ENCODE results near the gene RBM27. TPM values are rescaled to one million over a fixed set of nuclear protein-coding genes. Genes with fewer than 3 reads are reported as not detected.

RBM27 gene
- polyA plus RNA-seq, 1 donor (not counting 4 experiments of a cell fraction or from before 2014, with no cell fraction given): 18.3 TPM

- Histone ChIP-seq H3K27me3 (ENCODE audit: control insufficient read depth, extremely low read depth, insufficient read depth, low read length) (no peaks in the 10 kb centered on the region), H3K27ac (ENCODE audit: control insufficient read depth, insufficient read depth, low read length) (no peak overlapping the region), H3K4me1 (ENCODE audit: control insufficient read depth, extremely low read depth, insufficient read depth, low read length) (no peaks in the 10 kb centered on the region), H3K4me3 (ENCODE audit: control insufficient read depth in 2 of 3, extremely low read depth in 1 of 3, insufficient read depth in 2 of 3, low read depth in 1 of 3, low read length in 3 of 3) (no peak overlapping the region), H3K9me1 (ENCODE audit: control insufficient read depth, extremely low read depth, insufficient read depth, low read length) (no peaks in the 10 kb centered on the region), H3K79me2 (ENCODE audit: control insufficient read depth, insufficient read depth, low read length) (peaks cover 30% of the 10 kb centered on the region), H3K36me3 (ENCODE audit: control insufficient read depth in 2 of 2, extremely low read depth in 1 of 2, insufficient read depth in 2 of 2, low read length in 2 of 2) (peaks cover 6 to 13% of the 10 kb centered on the region in 2 experiments), H2AFZ (ENCODE audit: control insufficient read depth, low read length) (no peak overlapping the region), H3K9ac (ENCODE audit: control insufficient read depth, extremely low read depth, insufficient read depth, low read length) (no peak overlapping the region), H4K20me1 (ENCODE audit: control insufficient read depth, extremely low read depth, insufficient read depth, low read length) (no peaks in the 10 kb centered on the region), H3K9me3 (ENCODE audit: control insufficient read depth, low read depth, low read length) (no peaks in the 10 kb centered on the region), H3K4me2 (ENCODE audit: control insufficient read depth, extremely low read depth, insufficient read depth, low read depth, low read length) (no peak overlapping the region)
- no peak for FAIRE-seq
- dilution Hi-C loops (cut with MboI; ENCODE audit: extremely low pct_ligation_motif_present, low sequenced_read_pairs): no loop called here
- TF ChIP-seq EZH2 (IDR thresholded peaks at IDR 0.05; ENCODE audit: low read length): no peak
- TF ChIP-seq, protein P1, sequence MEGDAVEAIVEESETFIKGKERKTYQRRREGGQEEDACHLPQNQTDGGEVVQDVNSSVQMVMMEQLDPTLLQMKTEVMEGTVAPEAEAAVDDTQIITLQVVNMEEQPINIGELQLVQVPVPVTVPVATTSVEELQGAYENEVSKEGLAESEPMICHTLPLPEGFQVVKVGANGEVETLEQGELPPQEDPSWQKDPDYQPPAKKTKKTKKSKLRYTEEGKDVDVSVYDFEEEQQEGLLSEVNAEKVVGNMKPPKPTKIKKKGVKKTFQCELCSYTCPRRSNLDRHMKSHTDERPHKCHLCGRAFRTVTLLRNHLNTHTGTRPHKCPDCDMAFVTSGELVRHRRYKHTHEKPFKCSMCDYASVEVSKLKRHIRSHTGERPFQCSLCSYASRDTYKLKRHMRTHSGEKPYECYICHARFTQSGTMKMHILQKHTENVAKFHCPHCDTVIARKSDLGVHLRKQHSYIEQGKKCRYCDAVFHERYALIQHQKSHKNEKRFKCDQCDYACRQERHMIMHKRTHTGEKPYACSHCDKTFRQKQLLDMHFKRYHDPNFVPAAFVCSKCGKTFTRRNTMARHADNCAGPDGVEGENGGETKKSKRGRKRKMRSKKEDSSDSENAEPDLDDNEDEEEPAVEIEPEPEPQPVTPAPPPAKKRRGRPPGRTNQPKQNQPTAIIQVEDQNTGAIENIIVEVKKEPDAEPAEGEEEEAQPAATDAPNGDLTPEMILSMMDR (optimal IDR thresholded peaks at IDR 0.05 in 1 of 3, IDR thresholded peaks at IDR 0.05 in 1 of 3, conservative IDR thresholded peaks at IDR 0.05 in 1 of 3; ENCODE audit: extremely low read depth in 1 of 3, insufficient read depth in 2 of 3, low read length in 3 of 3): no peak
- no peak for DNase-seq (ENCODE audit: low read depth, low spot score)
Measured at GRCh38 chr5:146223179-146223578, 19.8 kb downstream of the RBM27 start.

DNA sequence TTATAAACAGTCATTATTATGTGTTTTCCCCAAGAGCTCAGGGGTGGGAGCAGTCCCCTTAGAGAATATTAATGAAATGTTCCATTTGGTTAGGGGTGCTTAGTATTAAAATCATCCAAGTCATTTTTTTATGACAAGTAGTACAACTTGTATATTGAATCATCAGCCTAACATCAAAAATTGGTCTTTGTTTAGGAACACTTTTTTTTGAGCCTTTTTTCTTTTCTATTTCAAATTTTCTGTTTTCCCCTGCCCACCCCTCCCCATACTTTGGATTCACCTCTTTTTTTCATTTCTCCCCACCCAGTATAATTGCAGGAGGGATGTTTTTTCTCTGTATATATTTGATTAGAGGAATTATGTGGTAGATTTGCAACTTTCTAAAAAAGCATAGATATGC, 25.8 kb downstream of the RBM27 start:
- Histone ChIP-seq H3K27me3 (ENCODE audit: control insufficient read depth, extremely low read depth, insufficient read depth, low read length) (no peaks in the 10 kb centered on the region), H3K4me2 (ENCODE audit: control insufficient read depth, extremely low read depth, insufficient read depth, low read depth, low read length) (no peak overlapping the region), H2AFZ (ENCODE audit: control insufficient read depth, low read length) (no peak overlapping the region), H3K4me1 (ENCODE audit: control insufficient read depth, extremely low read depth, insufficient read depth, low read length) (no peaks in the 10 kb centered on the region), H3K27ac (ENCODE audit: control insufficient read depth, insufficient read depth, low read length) (no peak overlapping the region), H3K9me3 (ENCODE audit: control insufficient read depth, low read depth, low read length) (no peaks in the 10 kb centered on the region), H3K4me3 (ENCODE audit: control insufficient read depth in 2 of 3, extremely low read depth in 1 of 3, insufficient read depth in 2 of 3, low read depth in 1 of 3, low read length in 3 of 3) (no peak overlapping the region), H3K79me2 (ENCODE audit: control insufficient read depth, insufficient read depth, low read length) (peaks cover 6% of the 10 kb centered on the region), H3K9ac (ENCODE audit: control insufficient read depth, extremely low read depth, insufficient read depth, low read length) (no peak overlapping the region), H3K9me1 (ENCODE audit: control insufficient read depth, extremely low read depth, insufficient read depth, low read length) (no peaks in the 10 kb centered on the region), H3K36me3 (ENCODE audit: control insufficient read depth in 2 of 2, extremely low read depth in 1 of 2, insufficient read depth in 2 of 2, low read length in 2 of 2) (peaks cover 7 to 8% of the 10 kb centered on the region in 2 experiments), H4K20me1 (ENCODE audit: control insufficient read depth, extremely low read depth, insufficient read depth, low read length) (no peaks in the 10 kb centered on the region)
- DNase-seq (ENCODE audit: low read depth, low spot score) (no peak), FAIRE-seq (no peak)
- TF ChIP-seq, protein P1 (optimal IDR thresholded peaks at IDR 0.05 in 1 of 3, IDR thresholded peaks at IDR 0.05 in 1 of 3, conservative IDR thresholded peaks at IDR 0.05 in 1 of 3; ENCODE audit: extremely low read depth in 1 of 3, insufficient read depth in 2 of 3, low read length in 3 of 3): no peak
- no peak for TF ChIP-seq EZH2 (IDR thresholded peaks at IDR 0.05; ENCODE audit: low read length)
- dilution Hi-C loops (cut with MboI; ENCODE audit: extremely low pct_ligation_motif_present, low sequenced_read_pairs): no loop called here
